ENCODE data around the gene PIKFYVE.
A peak's percentile ranks its signal among the peaks of the same experiment; 100 is the strongest.
"Not testable (repeated sequence)": the region's sequence is repeated elsewhere in the genome, so short reads cannot be mapped to it uniquely, and the experiment has no call there.

Gene PIKFYVE

GRCh38 chr2:208254871-208255556 is 11.0 kb upstream of the PIKFYVE start, which contains the start of gene IDH1:
Gene IDH1, minus strand, starts transcription at chr2:208255071. Its CDS starts 3,520 bp downstream, at chr2:208251551.
- DNase-seq = peak; percentile 83

GRCh38 chr2:208255557-208256106 is 10.4 kb upstream of the PIKFYVE start:
- no peak for DNase-seq

- DNase-seq = no peak
Observed at GRCh38 chr2:208256192-208256782, 9.8 kb upstream of the PIKFYVE start.

- not testable (repeated sequence) for DNase-seq
Observed at GRCh38 chr2:208256849-208257813, 8.9 kb upstream of the PIKFYVE start.

- no peak for DNase-seq
Observed at GRCh38 chr2:208265371-208265800, 669 bp upstream of the PIKFYVE start.

- DNase-seq = peak; percentile 47
Observed at GRCh38 chr2:208266553-208266893, 468 bp downstream of the PIKFYVE start.

- no peak for DNase-seq
Observed at GRCh38 chr2:208266936-208267335, 881 bp downstream of the PIKFYVE start.

- DNase-seq = not testable (repeated sequence)
Observed at GRCh38 chr2:208267526-208267925, 1.5 kb downstream of the PIKFYVE start.

GRCh38 chr2:208268156-208268952 is 2.3 kb downstream of the PIKFYVE start:
- DNase-seq = no peak

GRCh38 chr2:208269091-208269490 is 3.0 kb downstream of the PIKFYVE start:
- no peak for DNase-seq

GRCh38 chr2:208274748-208275147 is 8.7 kb downstream of the PIKFYVE start:
- no peak for DNase-seq

GRCh38 chr2:208278549-208278948 is 12.5 kb downstream of the PIKFYVE start:
- no peak for DNase-seq

- DNase-seq = no peak
Observed at GRCh38 chr2:208279236-208279635, 13.2 kb downstream of the PIKFYVE start.

GRCh38 chr2:208280234-208280633 is 14.2 kb downstream of the PIKFYVE start:
- no peak for DNase-seq

- DNase-seq = no peak
Observed at GRCh38 chr2:208280933-208281332, 14.9 kb downstream of the PIKFYVE start.

- no peak for DNase-seq
Observed at GRCh38 chr2:208285853-208286252, 19.8 kb downstream of the PIKFYVE start.

- no peak for DNase-seq
Observed at GRCh38 chr2:208294482-208295024, 28.5 kb downstream of the PIKFYVE start.

GRCh38 chr2:208295834-208296233 is 29.8 kb downstream of the PIKFYVE start:
- no peak for DNase-seq

- no peak for DNase-seq
Observed at GRCh38 chr2:208296610-208297009, 30.6 kb downstream of the PIKFYVE start.

GRCh38 chr2:208297961-208298360 is 31.9 kb downstream of the PIKFYVE start:
- DNase-seq = no peak

GRCh38 chr2:208300847-208301618 is 35.0 kb downstream of the PIKFYVE start:
- DNase-seq = no peak
